A549 (cell line): ENCODE results near the gene ARPC2.

Experiments
- CHD2 ChIP-seq: fragments of 150-350 bp; IDR thresholded peaks from 2 replicates; pipeline ENCODE4 v1.6.1; 2014; ENCODE audit warnings: low read length; ENCODE audit not compliant: partially characterized antibody
- CHD4 ChIP-seq: fragments of 200-600 bp; sonication (generic); IDR thresholded peaks from 2 replicates; pipeline ENCODE4 v1.6.1; 2016; ENCODE audit warnings: antibody characterized with exemption, mild to moderate bottlenecking, borderline replicate concordance
- ESRRA ChIP-seq: fragments of 150-350 bp; IDR thresholded peaks from 2 replicates; pipeline ENCODE4 v1.6.1; 2014; ENCODE audit warnings: mild to moderate bottlenecking, low read length, borderline replicate concordance
- FOXS1 ChIP-seq: fragments of 250-450 bp; sonication (Bioruptor Pico); IDR thresholded peaks from 2 replicates; pipeline ENCODE4 v1.5.0; 2020; ENCODE audit warnings: mild to moderate bottlenecking, moderate library complexity
- HOXA7 ChIP-seq: fragments of 250-450 bp; sonication (Bioruptor Pico); IDR thresholded peaks from 2 replicates; pipeline ENCODE4 v1.5.0; 2020; ENCODE audit warnings: mild to moderate bottlenecking, moderate library complexity
- MAFK ChIP-seq: fragments of 450-650 bp; IDR thresholded peaks from 2 replicates; pipeline ENCODE4 v1.6.1; 2014; ENCODE audit not compliant: partially characterized antibody
- POLR2A ChIP-seq: IDR thresholded peaks from 2 replicates; pipeline ENCODE4 v1.6.1; 2012; ENCODE audit warnings: mild to moderate bottlenecking, low read length
- POLR2AphosphoS2 ChIP-seq: conservative IDR thresholded peaks from 2 replicates; pipeline ENCODE4 v1.6.1; 2012; ENCODE audit warnings: low read length, improper control_type of control experiment, inconsistent platforms
- RAD21 ChIP-seq, 2 experiments: fragments of >200 bp in 1 of 2; sonication (Bioruptor Twin) in 1 of 2; formaldehyde crosslinking in 1 of 2; IDR thresholded peaks in 1 of 2; conservative IDR thresholded peaks in 1 of 2; 2 replicates in 1 of 2; 3 replicates in 1 of 2; pipeline ENCODE4 v1.6.1; 2012 to 2018; ENCODE audit warnings: inconsistent platforms in 1 of 2
- RCOR1 ChIP-seq: fragments of 150-350 bp; IDR thresholded peaks from 2 replicates; pipeline ENCODE4 v1.6.1; 2014; ENCODE audit warnings: antibody characterized with exemption, low read length, low read depth
- ZFP36 ChIP-seq: fragments of 450-650 bp; IDR thresholded peaks from 2 replicates; pipeline ENCODE4 v1.6.1; 2014; ENCODE audit warnings: borderline replicate concordance; ENCODE audit not compliant: partially characterized antibody
- TF ChIP-seq, protein P1 (sequence below): fragments of >200 bp; sonication (Bioruptor Twin); formaldehyde crosslinking; IDR thresholded peaks from 3 replicates; pipeline ENCODE4 v1.5.1; 2016
- TF ChIP-seq, protein P2 (sequence below): fragments of 200-600 bp; sonication (generic); IDR thresholded peaks from 2 replicates; pipeline ENCODE4 v1.6.1; 2016; ENCODE audit warnings: antibody characterized with exemption, mild to moderate bottlenecking, moderate library complexity
- TF ChIP-seq, protein P3 (sequence below): IDR thresholded peaks from 2 replicates; pipeline ENCODE4 v1.6.1; 2012; ENCODE audit warnings: low read depth, borderline replicate concordance

DNA sequence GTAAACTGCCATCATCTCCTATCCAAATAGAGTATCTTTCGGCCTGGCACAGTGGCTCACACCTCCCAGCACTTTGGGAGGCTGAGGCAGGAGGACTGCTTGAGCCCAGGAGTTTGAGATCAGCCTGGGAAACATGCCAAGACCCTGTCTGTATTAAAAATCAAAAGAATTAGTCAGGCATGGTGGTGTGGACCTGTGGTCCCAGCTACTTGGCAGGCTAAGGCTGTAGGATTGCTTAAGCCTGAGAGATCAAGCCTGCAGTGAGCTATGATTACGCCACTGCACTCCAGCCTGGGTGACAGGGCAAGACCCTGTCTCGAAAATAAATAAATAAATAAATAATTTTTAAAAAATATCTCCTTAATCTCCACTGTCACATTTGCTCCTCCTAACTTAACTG lies 14.7 kb upstream of the ARPC2 start:
- TF ChIP-seq, protein P1, sequence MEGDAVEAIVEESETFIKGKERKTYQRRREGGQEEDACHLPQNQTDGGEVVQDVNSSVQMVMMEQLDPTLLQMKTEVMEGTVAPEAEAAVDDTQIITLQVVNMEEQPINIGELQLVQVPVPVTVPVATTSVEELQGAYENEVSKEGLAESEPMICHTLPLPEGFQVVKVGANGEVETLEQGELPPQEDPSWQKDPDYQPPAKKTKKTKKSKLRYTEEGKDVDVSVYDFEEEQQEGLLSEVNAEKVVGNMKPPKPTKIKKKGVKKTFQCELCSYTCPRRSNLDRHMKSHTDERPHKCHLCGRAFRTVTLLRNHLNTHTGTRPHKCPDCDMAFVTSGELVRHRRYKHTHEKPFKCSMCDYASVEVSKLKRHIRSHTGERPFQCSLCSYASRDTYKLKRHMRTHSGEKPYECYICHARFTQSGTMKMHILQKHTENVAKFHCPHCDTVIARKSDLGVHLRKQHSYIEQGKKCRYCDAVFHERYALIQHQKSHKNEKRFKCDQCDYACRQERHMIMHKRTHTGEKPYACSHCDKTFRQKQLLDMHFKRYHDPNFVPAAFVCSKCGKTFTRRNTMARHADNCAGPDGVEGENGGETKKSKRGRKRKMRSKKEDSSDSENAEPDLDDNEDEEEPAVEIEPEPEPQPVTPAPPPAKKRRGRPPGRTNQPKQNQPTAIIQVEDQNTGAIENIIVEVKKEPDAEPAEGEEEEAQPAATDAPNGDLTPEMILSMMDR, result no peak
- TF ChIP-seq RAD21 (conservative IDR thresholded peaks at IDR 0.05 in 1 of 2, IDR thresholded peaks at IDR 0.05 in 1 of 2) (no peak), FOXS1 (no peak), CHD4 (no peak), POLR2A (no peak), HOXA7 (CRISPR knock-in tag) (no peak), ZFP36 (no peak), POLR2AphosphoS2 (no peak), ESRRA (no peak), MAFK (no peak), RCOR1 (no peak), CHD2 (no peak)
- TF ChIP-seq, protein P2, sequence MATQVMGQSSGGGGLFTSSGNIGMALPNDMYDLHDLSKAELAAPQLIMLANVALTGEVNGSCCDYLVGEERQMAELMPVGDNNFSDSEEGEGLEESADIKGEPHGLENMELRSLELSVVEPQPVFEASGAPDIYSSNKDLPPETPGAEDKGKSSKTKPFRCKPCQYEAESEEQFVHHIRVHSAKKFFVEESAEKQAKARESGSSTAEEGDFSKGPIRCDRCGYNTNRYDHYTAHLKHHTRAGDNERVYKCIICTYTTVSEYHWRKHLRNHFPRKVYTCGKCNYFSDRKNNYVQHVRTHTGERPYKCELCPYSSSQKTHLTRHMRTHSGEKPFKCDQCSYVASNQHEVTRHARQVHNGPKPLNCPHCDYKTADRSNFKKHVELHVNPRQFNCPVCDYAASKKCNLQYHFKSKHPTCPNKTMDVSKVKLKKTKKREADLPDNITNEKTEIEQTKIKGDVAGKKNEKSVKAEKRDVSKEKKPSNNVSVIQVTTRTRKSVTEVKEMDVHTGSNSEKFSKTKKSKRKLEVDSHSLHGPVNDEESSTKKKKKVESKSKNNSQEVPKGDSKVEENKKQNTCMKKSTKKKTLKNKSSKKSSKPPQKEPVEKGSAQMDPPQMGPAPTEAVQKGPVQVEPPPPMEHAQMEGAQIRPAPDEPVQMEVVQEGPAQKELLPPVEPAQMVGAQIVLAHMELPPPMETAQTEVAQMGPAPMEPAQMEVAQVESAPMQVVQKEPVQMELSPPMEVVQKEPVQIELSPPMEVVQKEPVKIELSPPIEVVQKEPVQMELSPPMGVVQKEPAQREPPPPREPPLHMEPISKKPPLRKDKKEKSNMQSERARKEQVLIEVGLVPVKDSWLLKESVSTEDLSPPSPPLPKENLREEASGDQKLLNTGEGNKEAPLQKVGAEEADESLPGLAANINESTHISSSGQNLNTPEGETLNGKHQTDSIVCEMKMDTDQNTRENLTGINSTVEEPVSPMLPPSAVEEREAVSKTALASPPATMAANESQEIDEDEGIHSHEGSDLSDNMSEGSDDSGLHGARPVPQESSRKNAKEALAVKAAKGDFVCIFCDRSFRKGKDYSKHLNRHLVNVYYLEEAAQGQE, result no peak
- TF ChIP-seq, protein P3, sequence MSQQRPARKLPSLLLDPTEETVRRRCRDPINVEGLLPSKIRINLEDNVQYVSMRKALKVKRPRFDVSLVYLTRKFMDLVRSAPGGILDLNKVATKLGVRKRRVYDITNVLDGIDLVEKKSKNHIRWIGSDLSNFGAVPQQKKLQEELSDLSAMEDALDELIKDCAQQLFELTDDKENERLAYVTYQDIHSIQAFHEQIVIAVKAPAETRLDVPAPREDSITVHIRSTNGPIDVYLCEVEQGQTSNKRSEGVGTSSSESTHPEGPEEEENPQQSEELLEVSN, result no peak
